ENCODE results near the gene KHDRBS2.

DNA sequence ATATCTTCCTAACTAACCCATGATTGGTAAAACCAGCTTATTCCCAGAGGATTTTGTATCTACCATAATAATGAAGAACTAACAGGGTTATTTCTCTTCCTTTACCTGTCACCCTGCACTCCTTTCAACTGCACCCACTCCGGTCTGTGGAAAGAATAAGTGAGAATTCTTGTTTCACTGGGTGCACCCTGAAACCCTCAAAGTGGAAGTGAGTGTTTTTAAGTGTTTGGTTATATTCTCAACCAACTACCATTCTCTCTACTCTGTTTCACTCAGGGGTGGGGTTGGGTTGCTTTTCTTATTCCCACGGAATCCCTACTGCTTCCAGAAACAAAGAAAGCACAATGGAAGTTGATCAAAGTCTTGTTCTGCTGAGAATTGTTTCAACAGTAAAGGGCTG is 42.6 kb upstream of the KHDRBS2 start:
- TF ChIP-seq, protein P1, sequence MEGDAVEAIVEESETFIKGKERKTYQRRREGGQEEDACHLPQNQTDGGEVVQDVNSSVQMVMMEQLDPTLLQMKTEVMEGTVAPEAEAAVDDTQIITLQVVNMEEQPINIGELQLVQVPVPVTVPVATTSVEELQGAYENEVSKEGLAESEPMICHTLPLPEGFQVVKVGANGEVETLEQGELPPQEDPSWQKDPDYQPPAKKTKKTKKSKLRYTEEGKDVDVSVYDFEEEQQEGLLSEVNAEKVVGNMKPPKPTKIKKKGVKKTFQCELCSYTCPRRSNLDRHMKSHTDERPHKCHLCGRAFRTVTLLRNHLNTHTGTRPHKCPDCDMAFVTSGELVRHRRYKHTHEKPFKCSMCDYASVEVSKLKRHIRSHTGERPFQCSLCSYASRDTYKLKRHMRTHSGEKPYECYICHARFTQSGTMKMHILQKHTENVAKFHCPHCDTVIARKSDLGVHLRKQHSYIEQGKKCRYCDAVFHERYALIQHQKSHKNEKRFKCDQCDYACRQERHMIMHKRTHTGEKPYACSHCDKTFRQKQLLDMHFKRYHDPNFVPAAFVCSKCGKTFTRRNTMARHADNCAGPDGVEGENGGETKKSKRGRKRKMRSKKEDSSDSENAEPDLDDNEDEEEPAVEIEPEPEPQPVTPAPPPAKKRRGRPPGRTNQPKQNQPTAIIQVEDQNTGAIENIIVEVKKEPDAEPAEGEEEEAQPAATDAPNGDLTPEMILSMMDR (conservative IDR thresholded peaks at IDR 0.05), result no peak
- TF ChIP-seq EZH2 (IDR thresholded peaks at IDR 0.05; ENCODE audit: low read depth), result no peak

All from PC-9 (cell line).